ENCODE results near the gene NBPF12.
"Not testable (repeated sequence)": the region's sequence is repeated elsewhere in the genome, so short reads cannot be mapped to it uniquely, and the experiment has no call there.

Gene NBPF12, protein sequence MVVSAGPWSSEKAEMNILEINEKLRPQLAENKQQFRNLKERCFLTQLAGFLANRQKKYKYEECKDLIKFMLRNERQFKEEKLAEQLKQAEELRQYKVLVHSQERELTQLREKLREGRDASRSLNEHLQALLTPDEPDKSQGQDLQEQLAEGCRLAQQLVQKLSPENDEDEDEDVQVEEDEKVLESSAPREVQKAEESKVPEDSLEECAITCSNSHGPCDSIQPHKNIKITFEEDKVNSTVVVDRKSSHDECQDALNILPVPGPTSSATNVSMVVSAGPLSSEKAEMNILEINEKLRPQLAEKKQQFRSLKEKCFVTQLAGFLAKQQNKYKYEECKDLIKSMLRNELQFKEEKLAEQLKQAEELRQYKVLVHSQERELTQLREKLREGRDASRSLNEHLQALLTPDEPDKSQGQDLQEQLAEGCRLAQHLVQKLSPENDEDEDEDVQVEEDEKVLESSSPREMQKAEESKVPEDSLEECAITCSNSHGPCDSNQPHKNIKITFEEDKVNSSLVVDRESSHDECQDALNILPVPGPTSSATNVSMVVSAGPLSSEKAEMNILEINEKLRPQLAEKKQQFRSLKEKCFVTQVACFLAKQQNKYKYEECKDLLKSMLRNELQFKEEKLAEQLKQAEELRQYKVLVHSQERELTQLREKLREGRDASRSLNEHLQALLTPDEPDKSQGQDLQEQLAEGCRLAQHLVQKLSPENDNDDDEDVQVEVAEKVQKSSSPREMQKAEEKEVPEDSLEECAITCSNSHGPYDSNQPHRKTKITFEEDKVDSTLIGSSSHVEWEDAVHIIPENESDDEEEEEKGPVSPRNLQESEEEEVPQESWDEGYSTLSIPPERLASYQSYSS (N-terminal part only)

DNA sequence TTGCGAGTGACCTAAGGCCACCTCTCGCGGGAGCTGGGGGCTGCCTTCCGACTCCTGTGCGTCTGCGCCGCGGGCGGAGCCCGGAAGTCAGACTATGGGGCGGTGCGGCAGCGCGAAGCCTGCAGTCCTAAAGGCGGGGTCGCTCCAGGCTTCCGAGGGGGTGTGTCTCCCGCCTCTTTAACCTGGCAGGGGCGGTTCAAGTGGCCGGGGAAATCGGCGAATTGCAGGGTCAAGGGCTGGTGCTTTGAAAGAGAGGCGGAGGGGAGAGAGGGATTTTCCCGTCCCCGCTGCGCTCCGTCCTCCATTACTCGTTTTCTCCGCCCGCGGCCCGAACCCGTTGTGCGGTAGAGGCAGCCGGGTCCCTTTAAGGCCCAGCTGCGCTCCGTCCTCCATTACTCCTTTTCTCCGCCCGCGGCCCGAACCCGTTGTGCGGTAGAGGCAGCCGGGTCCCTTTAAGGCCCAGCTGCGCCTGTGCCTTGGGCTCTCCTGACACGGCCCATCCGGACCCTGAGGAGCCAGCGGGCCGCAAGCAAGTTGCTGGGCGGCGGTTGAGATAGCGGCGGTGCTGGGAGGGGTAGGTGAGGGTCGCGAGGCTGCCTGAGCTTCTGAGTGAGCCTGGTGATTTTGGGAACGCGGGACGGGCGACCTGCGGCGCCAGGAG, at the start of gene NBPF12:
Gene NBPF12 (plus strand): TSS at position 83 of the 661 bp plus-strand sequence. CDS start 21,820 bp downstream, outside the sequence.
- DNase-seq, result peak; percentile 82

DNA sequence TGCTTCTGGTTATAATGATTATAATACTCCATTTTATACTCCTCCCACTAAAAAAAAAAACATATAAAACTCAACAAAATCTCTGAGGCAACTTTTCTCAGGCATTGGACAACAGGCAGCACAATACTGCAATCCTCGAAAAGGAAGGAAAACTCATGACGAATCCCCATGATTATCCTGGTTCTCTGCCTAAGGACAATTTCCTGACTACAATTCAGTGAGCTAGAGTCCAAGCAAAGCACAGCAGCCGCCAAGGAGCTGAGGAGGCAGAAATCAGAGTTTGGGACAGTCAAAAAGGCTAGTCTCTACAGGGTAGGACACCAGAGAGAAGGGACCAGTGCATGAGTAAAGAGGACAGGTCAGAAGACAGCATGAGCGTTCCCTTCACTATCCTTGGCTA, 46.8 kb upstream of the NBPF12 start:
- not testable (repeated sequence) for DNase-seq

DNA sequence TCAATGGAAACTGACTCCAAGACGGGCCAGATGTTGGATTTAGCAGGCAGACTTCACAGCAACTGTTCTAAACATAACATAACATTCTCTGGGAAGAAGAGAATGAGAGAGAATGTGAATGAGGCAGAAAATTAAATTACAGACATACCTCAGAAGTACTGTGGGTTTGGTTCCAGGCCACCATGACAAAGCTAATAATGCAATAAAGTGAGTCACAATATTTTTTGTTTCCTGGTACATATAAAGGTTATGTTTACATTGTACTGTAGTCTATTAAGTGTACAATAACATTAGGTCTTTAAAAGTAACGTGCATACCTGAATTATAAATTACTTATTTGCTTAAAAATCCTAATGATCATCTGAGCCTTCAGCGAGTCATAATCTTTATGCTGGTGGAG, 45.8 kb upstream of the NBPF12 start:
- not testable (repeated sequence) for DNase-seq

DNA sequence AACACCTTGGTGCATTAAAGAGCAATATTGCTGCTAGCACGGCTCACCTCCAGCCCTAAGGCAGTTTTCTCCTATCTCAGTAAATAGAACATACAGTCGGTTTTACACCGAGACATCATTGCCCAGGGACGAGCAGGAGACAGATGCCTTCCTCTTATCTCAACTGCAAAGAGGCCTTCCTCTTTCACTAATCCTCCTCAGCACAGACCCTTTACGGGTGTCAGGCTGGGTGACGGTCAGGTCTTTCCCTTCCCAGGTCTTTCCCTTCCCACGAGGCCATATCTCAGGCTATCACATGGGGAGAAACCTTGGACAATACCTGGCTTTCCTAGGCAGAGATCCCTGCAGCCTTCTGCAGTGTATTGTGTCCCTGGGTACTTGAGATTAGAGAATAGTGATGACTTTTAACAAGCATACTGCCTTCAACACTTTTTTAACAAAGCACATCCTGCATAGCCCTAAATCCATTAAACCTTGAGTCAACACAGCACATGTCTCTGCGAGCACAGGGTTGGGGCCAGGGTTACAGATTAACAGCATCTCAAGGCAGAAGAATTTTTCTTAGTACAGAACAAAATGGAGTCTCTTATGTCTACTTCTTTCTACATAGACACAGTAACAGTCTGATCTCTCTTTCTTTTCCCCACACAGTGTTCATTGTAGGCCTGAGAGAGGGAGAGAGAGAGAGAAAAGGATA, 30.4 kb upstream of the NBPF12 start:
- DNase-seq, result not testable (repeated sequence)

DNA sequence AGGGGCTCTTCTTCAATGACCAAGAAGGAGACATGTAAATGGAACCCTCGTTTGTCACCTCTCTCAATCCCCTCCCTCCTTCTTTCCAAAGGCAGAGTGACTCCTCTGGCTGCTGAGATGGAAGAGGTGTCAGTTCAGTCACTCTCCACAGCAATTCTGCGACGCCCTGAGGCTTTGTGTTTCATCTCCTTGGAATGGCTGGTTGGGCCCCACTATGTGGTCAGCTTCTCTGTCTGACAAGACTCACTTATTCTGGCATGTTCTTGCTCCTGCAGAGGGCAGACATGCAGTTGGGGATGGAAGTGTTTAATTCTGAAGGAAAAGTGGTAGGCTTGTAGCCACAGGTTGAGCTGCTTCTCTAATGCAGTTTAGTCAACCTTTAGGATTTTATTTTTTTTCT, 25.1 kb upstream of the NBPF12 start:
- DNase-seq, result not testable (repeated sequence)

DNA sequence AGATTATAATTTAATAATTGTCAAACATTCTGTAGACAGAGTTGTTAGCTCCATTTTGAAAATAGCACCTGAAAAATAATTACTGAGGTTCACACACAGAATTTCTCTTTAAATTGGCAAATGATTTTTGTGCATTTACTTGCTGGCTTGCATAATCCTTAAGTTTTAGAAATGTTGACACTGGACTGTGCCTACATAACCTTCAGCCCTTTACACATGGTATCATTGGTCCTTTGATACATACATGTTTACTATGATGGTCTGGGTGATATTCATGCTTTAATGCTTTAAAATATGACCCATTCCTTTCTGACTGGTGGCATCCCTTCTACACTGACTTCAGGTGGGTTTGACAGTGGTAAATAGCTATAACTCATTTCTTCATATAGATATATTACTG, 17.3 kb upstream of the NBPF12 start:
- not testable (repeated sequence) for DNase-seq

DNA sequence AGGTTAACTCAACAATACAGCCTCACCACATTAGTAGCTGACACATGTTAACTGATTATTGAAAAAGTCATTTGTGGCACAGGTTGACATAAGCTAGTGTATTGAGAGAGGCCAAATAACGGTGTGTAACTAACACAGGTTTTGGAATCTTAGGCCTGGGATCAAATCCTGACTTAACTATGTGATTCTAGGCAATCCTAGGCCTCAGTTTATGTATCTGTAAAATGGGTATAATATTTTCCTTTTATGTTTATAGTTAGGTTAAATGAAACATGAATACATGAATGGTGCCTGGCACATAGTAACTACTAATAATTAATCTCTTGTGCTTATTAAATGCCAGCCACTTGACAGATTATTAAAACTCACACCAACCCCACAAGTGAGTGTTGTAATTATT, 15.5 kb upstream of the NBPF12 start:
- not testable (repeated sequence) for DNase-seq

DNA sequence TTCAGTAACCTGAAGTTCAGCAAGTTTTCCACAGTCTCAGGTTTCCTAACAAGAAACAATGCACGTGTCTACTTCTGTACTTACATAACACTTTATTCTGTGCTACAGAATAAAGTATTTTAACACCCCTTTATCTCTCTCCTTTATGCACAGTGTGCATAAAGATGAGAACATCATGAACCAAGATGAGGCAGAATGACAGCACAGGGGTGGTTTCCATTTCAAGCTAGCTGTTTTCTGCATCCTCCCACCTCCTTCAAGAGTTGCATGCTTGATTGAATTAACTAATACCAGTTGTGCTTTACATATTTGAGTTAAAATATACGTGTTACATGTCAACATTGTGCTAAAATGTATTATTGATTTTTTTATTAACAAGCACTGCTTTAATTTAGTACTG, 14.0 kb upstream of the NBPF12 start:
- not testable (repeated sequence) for DNase-seq

DNA sequence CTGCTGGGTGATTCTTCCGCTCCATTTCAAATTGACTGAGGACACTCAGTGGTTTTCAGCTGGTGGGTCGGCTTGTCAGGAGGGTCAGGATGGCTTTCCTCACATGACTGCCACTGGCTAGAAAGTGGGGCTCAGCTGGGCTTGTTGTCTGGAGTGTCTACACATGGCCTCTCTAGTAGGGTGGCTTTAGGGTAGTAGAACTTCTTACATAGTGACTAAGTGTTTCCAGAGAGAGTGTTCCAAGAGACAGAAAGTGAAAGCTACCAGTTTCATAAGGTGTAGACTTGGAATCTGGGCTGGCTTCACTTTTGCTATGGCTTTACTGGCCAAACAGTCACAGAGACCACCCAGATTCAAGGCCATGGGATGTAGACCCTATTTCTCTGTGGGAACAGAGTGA, 11.7 kb upstream of the NBPF12 start:
- not testable (repeated sequence) for DNase-seq

DNA sequence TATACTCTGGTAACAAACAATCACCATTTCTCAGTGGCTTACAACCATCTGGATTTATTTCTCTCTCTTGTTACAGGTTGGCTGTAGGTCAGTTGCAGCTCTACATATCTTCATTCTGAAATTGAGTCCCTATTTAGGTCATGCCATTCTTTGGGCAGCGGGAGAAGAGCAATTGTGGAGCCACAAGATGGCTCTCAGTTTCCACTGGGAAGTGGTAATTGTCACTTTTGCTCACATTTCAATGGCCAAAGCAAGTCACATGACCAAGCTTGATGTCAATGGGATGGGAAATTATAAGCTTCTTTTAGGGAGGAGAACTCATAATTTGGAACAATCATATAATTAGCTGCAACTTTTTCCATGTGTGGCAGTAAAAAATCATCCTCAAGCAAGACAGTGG, 7.9 kb upstream of the NBPF12 start:
- DNase-seq, result not testable (repeated sequence)

DNA sequence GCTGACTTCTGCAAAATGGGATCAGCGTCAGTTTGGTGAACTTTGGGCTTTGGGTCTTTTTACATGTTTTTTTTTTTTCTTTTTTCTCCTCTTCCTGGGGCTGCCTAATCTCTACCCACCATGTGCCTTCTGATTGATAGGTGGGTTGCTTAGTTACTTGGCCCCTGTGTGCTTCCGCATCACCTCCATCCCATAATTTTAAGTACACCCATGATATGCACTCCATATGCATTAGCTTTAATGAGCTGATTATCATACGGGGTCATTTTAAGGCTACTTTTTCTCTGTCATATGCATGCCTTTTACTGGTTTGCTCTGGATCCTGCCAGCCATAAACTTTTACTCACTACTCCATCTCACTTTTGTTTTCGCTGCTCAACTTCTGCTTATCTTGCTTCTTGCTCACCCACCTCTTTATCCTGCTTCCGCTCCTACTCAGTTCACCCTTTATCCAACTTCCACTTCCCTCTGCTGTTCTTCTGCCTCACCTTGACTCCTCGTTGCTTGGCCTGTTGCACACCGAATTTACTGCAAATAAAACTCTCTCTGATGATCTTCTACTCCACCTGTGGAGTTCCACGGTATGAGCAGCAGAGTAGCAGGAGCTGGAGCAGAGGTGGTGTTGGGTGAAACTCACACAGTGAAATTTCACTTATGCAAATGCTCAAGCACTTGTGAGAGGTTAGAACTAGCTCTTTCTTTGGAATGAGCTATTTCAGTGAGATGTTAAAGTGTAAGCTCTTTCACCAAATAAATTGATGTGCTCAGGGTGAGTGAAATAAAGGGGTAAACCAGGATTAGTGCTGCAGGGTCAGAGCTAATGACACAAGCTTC, 3.5 kb upstream of the NBPF12 start:
- DNase-seq, result not testable (repeated sequence)

DNA sequence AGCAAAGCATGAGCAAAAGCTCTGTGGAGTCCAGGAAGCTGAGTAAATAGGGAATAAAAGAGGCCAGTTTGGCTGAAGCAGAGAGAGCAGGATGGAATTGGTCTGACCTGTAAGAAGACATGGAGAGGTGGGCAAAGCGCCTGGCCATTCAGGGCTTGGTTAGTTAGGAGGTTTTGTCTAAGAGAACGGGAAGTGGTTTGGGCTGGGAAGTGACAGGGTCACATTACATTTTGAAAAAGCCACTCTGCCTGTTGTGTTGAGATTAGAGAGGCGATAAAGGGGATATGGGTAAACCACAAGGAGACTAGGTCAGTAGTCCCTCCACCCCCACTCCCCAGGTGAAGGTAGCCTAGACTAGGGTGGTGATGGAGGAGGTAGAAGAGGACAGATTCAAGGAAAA, 662 bp upstream of the NBPF12 start:
- DNase-seq, result not testable (repeated sequence)

DNA sequence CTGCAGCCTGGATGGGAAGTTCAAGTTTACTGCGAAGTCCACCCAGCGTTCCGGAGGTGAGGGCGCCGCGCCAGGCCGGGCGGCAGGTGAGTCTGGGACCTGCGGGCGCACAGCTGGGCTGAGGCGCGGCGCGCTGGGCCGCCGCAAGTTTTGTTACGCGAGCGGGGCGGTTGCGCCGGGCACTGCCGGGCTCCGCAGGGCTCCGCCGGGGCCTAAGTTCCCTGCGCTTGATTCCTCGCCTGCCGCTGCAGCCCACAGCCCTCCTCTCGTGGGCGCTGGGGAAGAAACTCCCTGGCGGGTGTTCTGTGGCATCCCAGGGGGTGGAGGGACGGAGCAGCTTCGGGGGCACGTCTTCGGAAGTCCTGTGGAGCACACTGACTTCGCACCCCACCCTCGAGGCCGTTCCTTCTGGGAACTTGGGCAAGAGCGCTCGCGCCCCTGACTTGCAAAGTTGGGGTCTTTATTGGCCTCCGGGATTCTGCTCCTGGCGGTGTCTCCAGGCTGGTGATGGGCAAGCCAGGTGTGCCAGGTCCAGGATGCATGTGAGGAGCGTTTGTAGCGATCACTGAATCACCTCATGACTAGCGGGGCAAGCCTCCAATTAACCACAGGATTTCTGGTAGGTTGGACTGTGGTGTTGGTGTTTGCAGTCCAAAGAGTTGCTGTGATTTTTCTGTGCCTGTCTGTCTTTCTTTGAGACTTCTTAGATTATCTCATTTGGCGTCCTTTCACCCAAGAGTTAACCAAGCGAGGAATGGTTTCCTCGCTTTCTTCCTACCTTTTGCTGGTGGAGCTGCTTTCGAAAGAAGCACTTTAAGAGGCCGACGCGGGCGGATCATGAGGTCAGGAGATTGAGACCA, 1.0 kb downstream of the NBPF12 start:
- peak; percentile 49 for DNase-seq

DNA sequence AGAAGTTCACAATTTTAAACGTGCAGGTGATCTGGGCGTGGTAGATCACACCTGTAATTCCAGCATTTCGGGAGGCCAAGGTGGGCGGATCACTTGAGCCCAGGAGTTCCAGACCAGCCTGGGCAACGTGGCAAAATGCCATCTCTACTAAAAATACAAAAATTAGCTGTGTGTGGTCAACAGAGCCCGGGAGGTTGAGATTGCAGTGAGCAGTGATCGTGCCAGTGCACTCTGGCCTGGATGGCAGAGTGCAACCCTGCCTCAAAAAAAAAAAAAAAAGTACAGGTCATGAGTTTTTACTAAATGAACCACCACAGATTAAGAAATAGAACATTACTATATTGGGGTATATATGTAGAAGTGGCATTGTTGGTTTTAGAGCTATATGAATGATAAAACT, 2.2 kb downstream of the NBPF12 start:
- DNase-seq, result not testable (repeated sequence)

DNA sequence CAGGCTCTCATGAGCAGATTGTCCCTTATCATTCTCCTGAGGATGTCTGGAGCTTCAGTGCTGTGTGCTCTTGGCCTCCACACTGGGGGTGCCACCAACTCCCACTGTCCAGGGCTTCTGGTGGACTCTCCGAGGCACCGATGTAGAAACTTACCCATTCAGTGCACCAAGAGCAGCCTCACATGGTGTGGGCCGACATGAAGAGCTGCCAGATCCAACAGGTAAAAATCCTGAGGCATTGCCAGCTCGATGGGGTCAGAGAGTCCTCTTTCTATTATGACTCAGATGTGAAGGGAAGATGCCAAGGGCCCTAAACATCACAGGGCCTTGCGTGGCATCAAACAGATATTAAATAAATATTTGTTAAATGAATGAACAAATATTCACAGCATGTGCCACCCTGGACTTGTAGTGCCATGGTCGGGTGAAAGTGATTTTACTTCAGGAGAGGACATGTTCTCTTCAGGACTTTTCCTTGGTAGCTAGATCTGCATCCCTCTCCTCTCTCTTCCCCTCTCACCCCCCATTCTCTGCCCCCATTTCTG, 5.3 kb downstream of the NBPF12 start:
- not testable (repeated sequence) for DNase-seq

DNA sequence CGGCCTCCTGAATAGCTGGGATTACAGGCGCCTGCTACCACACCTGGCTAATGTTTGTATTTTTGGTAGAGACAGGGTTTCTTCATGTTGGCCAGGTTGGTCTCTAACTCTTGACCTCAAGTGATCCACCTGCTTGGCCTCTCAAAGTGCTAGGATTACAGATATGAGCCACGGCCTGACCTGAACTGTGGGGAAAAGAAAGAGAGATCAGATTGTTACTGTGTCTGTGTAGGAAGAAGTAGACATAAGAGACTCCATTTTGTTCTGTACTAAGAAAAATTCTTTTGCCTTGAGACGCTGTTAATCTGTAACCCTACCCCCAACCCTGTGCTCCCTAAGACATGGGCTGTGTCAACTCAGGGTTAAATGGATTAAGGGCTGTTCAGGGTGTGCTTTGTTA, 10.0 kb downstream of the NBPF12 start:
- not testable (repeated sequence) for DNase-seq

DNA sequence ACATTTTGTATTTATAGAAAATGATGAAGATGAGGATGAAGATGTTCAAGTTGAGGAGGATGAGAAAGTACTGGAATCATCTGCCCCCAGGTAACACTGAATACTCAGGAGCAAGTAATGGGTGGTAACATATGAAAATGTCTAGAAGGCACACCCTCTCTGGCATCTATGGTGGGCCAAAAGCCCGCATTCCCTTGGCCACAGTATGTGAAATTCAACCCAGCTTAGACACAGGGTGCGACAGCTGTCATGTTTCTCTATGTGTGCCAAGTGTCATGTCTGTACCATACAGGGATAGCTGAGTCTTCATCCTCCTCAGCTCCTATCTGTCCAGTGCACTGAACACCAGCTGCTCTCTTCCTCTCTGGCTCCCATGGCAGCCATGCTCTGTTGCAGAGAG, 26.2 kb downstream of the NBPF12 start:
- DNase-seq, result not testable (repeated sequence)

DNA sequence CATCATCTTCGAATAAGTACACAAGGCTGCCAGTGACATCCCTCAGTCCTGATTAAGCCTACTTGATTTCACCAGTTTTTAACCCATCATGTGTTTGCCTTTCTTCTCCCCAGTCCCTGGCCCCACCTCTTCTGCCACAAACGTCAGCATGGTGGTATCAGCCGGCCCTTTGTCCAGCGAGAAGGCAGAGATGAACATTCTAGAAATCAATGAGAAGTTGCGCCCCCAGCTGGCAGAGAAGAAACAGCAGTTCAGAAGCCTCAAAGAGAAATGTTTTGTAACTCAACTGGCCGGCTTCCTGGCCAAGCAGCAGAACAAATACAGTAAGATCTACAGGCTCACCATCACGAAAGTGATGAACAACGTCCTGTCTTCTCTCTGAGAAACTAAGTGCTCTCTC, 28.2 kb downstream of the NBPF12 start:
- not testable (repeated sequence) for DNase-seq

DNA sequence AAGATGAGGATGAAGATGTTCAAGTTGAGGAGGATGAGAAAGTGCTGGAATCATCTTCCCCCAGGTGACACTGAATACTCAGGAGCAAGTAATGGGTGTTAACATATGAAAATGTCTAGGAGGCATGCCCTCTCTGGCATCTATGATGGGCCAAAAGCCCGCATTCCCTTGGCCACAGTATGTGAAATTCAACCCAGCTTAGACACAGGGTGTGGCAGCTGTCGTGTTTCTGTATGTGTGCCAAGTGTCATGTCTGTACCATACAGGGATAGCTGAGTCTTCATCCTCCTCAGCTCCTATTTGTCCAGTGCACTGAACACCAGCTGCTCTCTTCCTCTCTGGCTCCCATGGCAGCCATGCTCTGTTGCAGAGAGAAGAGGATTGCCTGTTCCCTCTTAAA, 32.5 kb downstream of the NBPF12 start:
- not testable (repeated sequence) for DNase-seq

DNA sequence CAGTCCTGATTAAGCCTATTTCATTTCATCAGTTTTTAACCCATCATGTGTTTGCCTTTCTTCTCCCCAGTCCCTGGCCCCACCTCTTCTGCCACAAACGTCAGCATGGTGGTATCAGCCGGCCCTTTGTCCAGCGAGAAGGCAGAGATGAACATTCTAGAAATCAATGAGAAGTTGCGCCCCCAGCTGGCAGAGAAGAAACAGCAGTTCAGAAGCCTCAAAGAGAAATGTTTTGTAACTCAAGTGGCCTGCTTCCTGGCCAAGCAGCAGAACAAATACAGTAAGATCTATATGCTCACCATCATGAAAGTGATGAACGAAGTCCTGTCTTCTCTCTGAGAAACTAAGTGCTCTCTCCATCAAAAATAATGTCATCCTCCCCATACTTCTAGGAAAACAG, 34.6 kb downstream of the NBPF12 start:
- not testable (repeated sequence) for DNase-seq
